ENCODE results near the gene FXN.

GRCh38 chr9:69056191-69056815 lies 20.8 kb downstream of the FXN start:
- no peak for TF ChIP-seq CTCF (IDR thresholded peaks at IDR 0.05)
- no peak for TF ChIP-seq POLR2A (IDR thresholded peaks at IDR 0.05)
